Smooth muscle cell of the brain vasculature (primary cell): ENCODE results near the gene RADIL.

Experiments
- DNase-seq: peaks from one replicate; pipeline ENCODE4 v3.0.0-alpha.2; 2012; ENCODE audit warnings: low read depth, low spot score

Gene RADIL

DNA sequence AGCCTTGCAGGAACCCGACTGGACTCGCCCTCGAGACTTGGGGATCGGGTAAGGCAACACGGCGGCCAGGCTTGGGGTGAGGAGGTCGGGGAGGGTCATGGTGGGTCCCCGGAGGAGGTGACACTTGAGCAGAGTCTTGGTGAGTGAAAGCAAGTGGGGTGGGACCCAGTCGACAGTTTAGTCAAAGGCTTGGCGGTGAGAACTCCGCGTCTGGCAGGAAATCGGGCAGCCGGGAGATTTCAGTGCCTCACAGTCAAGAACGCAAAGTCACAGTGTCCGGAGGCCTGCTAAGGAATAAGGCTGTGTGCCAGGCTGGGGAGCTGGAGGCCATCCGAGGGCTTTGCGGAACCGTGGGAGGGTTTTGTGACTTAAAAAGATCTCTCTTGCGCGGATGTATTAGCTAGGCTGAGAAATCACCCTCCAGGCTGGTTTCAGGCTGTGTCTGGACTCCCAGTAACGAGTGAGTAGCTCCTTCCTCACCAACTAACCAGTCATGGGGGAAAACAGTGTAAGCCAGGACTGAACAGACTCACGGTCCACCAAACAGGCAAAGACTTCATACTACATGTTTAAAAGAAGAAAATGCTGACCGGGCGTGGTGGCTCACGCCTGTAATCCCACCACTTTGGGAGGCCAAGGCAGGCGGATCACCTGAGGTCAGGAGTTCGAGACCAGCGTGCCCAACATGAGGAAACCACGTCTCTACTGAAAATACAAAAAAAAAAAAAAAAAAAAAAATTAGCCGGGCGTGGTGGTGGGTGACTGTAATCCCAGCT is 107.5 kb downstream of the RADIL start:
- no peak for DNase-seq

DNA sequence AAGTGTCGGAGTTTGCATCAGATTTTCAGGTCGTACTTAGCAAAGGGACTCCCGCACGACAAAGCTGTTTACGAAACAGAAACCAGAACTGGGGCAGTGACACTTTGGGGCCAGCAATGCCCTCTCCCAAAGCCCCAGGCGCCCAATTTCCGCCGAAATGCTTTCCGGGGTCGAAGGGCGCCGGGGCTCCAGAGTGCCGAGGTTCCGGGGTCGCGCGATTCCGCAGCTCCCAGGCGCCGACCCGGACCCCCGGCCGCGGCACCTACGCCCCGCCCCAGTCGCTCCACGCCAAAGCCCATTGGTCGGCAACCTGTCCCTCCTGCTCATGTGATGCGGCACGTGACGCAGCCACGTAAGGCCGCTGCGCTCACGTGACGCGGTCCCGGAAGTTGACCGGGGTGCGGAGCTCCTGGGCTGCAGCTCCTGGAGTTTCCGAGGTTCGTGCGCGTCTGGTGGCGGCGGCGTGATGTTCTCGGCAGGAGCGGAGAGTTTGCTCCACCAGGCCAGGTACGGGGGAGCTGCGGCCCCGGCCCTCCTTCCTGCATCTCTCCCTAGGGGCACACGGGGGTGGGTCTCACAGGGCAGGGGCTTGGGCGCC is 108.2 kb downstream of the RADIL start, which contains the start of gene AP5Z1:
Gene AP5Z1 (plus strand): TSS at position 374 of the 598 bp plus-strand sequence. CDS start 93 bp downstream, at position 467.
- DNase-seq: peak; percentile 88

DNA sequence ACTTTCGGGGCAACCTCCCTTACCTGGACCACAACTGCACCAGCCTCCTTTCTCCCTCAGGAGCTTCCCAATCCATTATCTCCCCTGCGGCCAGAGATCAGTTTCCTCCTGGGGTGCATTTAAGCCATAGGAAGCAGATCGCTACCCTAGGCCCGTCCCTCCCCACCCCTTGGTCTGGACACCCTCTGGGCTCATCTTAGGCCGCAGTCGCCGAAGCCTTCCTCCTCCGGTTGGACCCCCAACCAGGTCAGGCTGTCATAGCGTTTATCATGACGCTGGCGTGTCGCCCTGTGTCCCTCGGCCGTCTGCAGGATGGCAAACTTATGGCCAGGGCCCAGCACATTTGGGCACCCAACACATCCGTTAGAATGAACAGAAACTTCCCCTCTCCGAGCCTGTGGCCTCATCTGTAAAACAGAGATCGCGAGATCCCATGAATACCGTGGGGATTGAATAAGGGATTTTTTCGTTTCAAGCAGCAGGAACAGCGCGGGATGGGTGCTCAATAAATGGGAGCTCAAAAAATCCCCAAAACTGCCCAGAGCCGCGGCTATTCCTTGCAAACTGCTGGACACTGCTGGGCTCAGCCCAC is 108.8 kb downstream of the RADIL start:
- DNase-seq: peak; percentile 36

DNA sequence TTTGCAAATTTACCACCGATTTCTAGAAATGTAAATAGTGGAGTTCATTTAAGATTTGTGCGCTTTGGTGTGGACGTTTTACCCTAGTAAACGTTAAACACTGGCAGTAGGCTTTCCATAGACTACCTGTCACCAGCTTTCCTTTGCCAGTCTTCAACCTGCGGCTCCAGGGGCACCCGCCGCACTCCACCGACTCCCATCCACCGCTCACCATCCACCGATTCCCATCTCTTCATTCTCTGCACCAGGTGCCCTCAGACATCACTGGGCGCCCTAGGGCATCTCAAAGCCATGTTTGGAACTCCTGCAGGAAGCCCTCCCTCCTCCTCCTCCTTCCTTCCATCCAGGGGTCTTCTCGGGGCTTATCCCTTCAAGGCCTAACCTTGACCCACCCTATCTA is 109.5 kb downstream of the RADIL start:
- no peak for DNase-seq

DNA sequence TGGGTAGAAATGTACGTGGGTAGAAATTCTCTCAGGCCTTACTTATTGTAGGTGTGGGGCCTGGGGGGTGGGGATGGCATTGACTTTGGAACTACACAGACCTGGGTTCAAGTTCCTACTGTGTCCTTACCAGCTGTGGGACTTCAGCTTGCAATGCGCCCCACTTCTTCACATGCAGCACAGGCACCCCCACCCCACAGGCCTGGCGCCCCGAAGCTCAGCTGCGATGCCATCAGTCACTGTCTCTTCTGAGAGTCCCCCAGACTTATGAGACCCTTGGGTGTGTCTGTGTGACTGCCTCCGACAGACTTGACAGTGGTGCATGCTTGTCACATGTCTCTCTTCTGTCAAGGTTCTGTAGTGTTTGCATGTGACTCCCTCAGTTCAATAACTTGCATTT is 111.2 kb downstream of the RADIL start:
- DNase-seq: no peak

DNA sequence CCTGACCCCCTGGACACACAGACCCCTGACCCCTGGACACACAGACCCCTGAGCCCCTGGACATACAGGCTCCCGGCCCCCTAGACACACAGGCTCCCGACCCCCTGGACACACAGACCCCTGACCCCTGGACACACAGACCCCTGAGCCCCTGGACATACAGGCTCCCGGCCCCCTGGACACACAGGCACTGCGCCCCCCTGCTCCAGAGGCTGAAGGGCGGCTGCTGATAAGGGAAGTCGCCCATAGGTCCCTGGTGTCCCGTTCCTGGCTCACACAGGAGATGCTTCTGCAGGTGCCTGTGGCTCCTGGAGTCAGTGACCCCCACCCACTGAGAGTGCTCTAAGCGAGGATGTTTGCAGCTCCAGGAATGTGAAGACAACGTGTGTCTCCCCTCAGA is 111.8 kb downstream of the RADIL start:
- DNase-seq: no peak

DNA sequence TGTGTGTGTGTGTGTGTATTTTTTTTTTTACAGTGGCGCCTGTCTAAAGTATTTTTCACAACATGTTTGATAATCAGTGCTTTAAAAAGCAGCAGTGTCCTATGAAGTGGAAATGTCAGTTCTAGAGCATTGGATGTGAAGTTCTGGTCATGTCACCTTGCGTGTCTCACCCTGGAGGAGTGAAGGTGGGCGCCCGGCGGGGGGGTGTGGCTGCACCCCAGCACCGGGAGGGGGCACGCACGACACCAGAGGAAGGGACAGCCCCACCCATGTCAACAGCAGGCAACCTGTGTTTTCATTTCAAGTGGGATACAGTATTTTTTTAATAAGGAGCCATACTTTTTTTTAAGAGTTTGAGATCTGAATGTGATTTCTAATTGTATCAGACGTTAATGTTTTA is 112.6 kb downstream of the RADIL start:
- DNase-seq: no peak

DNA sequence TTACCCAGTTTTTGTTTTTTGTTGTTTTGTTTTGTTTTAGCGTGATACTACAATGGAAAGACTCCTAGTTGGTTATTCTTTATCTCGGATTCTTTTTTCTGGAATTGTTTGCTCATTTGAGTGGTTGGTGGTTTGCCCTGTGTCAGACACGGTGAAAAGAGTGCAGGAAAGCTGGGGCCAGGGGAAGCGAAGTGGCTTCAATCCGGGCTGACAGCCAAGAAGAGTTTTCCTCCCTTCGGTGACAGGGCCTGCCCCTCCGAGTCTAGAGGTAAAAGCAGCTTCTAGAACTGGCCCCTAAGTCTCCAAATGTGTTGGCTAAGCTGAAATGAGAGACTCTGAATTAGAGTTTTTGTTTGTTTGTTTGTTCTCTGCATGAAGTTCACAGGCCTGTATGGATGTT is 113.8 kb downstream of the RADIL start:
- DNase-seq: no peak

DNA sequence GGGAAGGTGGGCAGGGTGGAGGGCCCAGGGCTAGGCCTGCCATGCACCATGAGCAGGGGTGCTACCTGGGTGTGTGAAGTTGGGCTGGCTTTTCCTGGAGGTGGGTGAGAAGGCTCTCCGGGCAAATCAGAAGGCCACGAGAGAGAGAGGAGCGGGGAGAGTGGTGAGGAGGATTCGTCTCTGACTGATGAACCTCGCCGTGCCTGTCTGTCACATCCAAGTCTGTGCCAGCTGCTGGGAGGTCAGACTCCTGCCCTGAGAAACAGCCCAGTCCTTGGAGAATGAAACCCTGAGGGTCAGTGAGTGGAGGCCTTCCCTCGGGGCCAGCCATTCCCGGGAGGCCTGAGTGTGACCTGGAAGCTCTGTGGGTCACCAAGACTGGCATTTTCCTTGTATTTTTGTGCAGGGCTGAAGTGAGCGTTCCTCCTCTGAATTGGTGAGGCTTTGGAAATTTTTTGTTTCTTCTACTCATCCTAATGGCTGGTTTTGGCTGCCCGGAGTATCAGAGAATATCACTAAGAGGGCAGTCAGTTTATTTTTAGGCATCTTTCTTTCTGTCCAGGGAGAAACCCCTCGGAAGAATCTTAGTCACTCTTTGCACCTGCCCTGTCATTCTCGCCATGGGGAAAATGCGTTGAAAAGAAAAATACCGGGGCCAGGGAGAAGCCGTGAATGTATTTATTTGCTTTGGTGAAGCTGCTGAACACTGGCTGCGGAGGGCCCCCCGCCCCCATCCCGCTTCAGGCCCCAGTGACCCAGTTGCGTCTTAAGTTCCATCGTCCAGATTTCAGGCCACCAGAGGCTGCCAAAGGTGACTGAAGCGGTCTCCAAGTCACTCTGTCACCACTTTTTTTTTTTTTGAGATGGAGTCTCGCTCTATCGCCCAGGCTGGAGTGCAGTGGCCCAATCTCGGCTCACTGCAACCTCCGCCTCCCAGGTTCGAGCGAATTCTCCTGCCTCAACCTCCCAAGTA is 114.6 kb downstream of the RADIL start:
- DNase-seq: no peak

DNA sequence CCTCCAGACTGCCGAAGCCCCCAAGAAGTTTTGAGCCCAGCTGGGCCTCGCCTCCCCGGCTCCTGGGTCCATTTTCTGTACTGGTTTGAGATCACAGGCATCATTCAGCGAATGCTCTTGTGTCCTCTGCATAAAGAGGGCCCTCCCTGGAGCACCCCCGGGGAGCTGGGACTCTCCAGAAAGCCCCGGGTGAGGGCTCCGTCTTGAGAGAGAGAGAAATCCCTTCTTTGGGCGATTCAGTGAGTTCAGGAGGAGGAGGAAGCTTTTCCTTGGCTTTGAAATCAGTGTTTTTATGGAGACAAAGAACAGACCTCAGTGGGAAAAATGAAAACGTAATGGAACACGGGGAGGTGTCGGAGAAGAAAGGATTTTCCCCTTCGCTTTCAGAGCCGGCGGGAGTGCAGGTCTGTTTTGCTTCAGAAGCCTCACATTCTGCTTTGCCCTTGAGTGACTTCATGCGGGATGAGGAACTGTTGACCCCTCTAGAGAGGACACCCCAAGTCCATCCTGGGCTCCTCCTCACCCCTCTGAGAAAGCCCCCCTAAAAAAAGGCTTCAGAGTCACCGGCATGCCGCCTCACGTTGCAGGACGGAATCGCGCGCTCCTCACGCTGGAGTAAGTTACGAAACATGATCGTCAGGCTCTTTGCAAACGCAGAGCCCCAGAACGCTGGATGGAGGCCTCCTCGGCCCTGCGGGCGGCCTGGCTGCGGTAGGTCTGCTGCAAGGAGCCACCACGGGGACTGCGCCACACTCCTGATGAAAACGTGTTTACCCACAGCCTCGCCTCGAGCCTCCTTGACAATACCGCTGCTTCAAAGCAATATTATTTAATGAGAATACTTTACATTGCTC is 116.6 kb downstream of the RADIL start:
- no peak for DNase-seq

DNA sequence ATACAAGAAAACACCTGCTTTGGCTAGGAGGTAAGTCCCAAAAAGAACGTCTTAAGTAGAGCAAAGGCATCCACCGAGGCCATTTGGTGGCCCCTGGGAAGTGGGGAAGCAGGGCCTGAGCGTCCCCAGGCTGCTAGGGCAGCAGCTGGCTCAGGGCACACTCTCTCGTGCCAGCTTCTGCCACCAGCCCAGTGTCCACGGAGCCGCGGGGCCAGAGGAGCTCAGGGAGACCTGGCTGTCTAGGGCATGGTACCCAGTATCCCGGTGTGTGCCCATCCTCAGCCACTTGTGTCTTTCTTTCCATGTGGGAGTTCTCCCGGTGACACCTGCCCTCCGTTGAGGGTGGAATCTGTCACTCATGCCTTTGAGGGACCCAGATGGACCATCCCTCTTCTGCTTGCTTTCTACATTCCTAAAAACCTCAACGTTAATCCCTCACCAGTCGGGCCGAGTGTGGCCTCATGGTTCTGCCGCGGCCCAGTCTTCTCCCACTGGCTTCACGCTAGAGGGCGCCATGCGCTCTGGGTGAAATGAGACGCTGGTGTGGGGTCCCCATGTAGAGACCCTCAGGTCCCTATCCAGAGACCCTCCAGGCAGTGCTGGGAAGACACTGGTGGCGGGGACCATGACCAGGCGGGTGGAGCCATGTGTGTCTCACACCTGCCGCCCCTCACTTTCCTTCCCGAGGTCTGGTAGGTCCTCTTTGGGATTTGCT is 117.6 kb downstream of the RADIL start:
- no peak for DNase-seq

DNA sequence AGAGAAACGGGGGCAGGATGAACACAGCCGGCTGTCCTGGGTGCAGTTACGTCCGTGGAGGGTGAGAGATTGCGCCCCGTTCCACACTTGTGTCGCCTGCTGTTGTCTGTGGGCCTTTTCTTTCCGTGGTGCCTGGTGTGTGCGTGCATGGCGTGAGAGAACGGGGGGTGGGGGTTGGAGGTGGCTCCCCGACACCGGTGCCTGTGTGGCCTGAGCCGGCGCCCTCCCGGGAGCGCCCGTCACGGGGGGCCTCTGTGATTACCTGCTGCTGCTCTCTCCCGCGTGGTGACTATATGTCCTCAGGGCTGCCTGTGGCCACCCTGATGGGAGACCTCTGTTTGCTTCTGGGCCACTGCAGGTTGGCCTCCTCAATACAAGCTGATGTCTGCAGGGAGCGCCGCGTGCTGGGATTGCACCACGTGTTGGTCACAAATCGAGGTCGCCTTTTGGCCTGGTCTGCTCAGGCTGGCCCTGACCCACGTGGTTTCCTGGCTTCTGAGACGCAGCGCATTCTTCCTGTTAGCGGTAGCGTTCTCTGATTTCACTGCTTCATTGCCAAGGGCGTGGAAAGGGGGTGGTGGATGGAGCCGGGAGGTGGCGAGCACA is 119.0 kb downstream of the RADIL start:
- DNase-seq: no peak

DNA sequence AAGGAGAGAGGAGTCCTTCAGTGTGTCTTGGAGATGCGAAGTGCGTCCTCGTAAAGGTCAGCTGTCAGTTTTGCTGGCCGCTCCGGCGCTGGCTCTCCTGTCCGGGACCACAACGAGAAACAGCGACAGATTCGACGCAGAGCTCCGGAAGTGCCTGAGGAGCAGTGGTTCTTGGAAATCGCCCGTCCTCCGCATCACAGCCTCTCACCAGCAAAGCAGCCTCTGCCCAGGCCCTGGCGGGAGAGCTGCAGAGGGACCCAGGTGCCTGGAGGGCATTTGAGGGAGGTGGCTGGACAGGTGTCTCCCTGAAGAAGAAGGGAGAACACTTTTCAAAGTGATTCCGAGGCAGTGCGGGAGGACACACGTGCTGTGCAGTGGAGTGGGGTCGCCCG is 119.7 kb downstream of the RADIL start:
- DNase-seq: no peak

DNA sequence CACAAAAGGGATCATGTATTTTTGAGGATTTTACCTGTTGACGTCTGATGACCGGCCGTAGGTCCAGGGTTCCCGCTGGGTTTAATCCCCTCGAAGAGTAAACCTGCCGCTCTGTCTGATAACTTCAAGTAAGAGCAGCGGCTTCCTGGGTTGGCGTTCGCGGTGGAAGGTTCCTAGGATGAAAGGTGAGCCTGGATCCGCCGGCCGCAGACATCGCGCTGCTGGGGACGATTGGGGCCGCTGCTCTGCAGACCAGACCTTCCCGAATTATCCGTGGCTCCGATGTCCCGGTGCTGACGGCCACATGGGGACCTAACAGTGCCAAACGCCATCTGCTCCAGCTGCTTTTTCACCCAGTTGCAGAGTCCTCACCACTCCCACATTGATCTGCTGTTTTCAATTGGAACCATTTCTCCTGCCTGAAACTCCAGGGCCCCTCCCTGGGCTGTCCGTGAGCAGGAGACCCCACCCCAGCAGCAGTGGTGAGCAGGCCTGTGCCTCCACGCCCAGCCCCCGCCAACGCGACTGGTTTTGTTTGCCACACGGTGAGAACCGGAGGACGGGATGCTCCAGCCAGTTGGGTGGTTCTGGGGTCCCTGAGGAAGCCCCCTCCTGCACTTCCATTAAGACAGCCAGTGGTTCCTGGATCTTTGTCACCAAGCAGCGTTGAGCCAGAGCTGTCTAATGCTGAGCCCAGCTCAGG is 120.3 kb downstream of the RADIL start:
- no peak for DNase-seq

DNA sequence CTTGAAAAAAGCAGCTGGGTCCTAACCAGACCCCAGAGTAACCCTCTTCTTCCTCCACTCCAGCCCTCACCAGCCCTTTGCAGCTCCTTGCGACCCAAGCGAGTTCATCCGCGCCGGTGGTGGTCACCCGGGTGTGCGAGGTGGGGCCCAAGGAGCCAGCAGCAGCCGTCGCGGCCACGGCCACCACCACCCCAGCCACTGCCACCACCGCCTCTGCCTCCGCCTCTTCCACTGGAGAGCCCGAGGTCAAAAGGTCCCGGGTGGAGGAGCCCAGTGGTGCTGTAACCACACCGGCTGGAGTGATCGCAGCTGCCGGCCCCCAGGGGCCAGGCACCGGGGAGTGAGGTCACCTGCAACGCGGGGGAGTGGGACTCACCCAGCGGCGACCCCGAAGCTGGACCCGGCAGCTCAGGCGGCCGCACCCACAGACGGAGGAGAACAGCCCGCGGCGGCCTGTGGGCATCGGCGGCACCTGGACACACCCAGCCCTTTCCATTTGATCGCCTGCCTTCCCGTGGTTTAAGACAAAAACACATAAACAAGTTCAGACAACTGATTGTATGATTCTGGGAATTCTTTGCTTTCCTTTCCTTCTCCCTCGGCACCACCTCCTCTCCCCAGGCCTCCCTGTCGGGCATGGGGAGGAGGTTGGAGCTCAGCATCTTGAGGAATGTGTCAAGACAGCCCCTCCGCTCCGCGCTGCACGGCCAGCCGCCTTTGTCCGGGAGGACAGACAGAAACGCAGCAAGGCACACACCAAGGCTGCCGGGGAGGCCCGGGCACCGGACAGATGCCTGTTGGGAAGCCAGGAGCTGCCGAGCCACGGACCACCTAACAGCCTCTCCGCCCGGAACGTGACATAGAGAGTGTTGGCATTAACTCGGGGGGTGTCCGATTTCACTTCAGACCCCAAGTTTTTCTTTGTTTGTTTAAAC is 121.1 kb downstream of the RADIL start:
- no peak for DNase-seq

DNA sequence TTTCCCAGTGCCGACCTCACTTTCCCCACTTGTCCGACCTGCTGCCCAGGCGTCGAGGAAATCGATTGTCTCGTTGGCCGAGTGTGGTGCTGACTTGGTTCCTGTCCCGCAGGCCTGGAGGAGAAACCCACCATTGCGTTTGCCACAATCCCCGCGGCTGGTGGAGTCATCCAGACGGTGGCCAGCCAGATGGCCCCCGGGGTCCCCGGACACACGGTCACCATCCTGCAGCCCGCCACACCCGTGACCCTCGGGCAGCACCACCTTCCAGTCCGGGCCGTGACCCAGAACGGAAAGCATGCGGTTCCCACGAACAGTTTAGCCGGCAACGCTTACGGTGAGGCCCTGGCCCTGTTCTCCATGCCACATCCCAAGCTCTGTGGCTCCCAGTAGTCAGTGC is 122.6 kb downstream of the RADIL start:
- DNase-seq: no peak

DNA sequence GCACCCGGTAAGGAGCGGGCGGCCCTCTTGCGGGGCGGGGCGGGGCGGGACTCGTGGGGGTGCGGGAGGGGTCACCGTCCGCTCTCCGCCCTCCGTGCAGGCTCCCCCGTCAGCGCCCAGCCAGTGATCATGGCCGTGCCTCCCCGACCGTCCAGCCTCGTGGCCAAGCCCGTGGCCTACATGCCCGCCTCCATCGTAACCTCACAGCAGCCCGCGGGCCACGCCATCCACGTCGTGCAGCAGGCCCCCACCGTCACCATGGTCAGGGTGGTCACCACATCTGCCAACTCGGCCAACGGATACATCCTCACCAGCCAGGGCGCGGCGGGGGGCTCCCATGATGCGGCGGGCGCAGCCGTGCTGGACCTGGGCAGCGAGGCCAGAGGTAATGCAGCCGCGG is 124.3 kb downstream of the RADIL start:
- no peak for DNase-seq

DNA sequence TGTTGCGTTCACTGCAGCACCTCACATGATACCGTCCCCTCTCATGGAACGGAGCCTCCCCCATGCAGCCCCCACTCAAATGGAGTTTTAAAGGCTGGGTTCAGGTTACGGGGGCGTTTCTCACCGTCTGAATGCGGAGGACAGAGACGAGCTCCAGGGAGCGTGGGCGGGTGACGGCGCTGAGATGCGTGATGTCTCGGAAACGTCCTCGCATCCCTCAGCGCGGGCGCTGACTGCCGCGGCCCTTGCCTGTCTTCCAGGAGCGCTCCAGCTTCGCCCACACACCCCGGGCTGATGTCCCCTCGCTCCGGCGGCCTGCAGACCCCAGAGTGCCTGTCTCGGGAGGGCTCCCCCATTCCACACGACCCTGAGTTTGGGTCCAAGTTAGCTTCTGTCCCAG is 124.7 kb downstream of the RADIL start:
- DNase-seq: no peak
